GM21360 (cell line): Measurements from ENCODE around the gene FLNB.

Source experiments
- ATAC-seq: cut with Tn5 transposase; IDR thresholded peaks from one replicate; pipeline ENCODE4 v1.9.1; 2021; ENCODE audit warnings: mild to moderate bottlenecking, moderate library complexity; ENCODE audit not compliant: unreplicated experiment

The FLNB gene

DNA sequence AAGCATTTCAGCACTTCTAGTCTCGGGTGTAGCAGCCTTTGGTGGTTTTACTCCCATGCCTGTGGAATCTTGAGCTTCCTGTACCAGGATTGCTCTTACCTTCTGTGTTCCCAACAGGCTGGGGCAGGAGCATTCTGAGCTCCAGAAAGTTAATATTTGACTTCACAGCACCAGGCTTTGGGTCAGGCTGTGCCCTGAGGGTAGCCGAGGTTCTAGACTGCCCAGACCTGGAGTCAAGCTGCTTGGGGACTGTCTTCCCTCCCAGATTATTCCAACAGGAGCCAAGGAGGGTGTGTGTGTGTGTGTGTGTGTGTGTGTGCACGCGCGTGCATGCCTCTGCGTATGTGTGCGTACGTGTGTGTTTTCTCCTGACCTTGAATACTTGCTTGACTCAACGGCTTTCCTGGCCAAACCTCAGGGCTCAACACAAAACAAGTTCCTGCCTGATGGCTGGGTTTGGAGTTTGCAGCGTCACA is 94.8 kb downstream of the FLNB start:
- no peak for ATAC-seq

DNA sequence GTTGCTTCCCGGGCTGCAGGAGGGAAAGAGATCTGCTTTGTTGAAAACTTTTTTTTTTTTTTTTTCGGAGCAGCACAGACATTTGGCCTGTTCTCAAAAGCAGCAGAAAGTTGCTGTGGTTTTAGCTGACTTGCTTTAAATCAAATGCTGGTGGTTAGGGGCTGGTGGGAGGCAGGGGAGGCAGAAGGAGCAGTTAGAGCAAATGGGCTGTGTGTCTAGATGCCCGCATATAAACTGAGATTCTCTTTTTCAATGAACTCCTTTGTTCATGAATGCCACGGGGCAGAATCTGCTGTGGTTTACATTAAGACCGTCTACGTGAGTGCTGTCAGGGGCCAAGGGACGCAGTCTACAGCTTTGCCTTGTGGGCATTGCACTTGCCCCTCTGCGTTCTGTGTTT is 95.9 kb downstream of the FLNB start:
- ATAC-seq, result no peak

DNA sequence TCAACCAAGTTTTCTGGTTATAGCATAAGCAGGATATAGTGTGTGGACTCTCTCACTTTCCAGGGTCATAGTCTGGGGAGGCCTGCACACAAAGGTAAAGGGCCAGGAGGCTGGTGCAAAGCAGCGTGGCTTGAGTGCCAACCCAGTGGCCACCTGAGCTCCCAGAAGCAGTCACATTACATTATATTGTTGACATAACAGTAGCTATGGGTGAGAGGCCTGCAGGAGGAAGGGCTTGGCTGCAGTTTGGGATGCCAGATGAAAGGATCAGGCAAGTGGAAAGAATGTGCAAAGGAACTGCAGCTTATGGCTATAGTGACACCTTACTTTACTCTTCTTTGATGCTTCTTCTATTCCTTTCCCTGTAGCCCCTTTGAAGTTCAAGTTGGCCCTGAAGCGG is 96.5 kb downstream of the FLNB start:
- ATAC-seq, result no peak

DNA sequence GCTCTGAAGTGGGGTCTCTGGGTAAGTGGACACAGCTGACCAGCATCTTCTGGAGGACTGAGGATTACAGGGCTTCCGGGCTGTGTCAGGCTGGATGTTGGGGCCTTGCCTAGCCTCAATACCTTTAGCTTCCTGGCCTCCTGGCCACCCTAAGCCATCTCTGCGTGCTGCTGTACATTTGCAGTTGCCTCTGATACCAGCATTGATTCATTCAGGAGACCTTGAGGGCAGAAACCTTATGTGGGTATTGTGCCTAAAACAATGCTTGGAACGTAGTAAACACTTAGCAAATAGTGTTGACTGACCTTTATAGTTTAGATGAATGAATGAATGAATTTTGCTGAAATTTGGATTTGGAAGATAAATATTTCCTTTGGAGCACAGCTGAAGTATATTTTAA is 97.0 kb downstream of the FLNB start:
- ATAC-seq, result no peak

DNA sequence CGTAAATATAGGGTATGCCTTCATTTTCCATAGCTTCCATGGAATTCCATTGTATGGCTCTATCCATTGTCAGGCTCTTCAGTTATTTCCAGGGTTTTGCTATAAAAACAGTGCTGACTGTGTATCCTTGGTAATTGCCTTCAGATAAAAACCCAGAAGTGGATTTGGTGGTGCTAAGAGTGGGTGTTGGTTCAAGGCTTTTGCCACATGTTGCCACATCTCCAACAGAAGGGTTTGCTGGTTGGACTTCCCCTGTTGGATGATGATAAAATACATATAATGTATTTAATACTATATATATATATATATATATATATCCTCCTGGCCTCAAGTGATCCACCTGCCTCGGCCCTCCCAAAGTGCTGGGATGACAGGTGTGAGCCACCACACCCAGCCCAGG is 97.8 kb downstream of the FLNB start:
- no peak for ATAC-seq

DNA sequence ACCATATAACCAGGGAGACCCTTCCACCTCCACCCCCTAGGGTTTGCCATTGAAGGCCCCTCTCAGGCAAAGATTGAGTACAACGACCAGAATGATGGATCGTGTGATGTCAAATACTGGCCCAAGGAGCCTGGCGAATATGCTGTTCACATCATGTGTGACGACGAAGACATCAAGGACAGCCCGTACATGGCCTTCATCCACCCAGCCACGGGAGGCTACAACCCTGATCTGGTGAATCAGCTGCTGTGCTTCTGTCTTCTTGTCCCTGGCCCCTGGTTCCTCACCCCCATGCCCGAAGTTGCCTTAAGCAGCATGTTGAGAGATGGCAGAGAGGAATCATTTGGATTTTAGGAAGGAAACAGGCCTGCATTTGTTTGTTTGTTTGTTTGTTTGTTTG is 98.4 kb downstream of the FLNB start:
- ATAC-seq, result no peak

DNA sequence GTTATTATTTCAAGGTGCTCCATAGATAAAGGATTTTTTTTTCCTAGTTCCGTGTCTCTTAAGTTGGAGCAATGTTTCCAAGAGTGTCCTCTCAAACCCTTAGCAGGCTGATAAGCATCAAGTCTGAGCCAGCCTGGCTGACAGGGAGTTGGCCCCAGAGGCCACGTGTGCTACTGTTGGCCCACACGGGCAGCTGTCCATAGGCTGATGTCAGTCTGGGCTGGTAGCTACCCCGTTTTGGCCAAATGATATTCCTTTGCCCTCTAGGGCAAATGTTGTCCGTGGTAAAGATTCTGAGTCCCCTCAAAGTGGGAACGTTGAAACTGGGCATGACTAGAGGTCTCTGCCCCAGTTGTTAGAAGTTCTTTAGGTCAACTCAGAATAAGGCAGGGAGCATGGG is 99.4 kb downstream of the FLNB start:
- ATAC-seq, result no peak

DNA sequence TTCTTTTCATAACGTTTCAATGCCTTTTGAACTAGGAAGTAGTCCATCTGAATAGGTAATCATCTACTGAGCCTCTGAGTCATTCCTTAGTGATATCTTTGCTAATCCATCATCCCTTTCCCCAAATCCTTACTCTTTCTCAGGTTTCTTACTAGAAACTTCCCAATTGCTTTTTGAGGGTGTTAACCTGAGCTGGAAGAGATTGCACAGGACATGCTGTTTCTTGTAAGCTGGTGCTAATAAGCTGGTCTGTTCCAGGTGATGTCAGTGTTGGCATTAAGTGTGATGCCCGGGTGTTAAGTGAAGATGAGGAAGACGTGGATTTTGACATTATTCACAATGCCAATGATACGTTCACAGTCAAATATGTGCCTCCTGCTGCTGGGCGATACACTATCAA is 101.5 kb downstream of the FLNB start:
- no peak for ATAC-seq

DNA sequence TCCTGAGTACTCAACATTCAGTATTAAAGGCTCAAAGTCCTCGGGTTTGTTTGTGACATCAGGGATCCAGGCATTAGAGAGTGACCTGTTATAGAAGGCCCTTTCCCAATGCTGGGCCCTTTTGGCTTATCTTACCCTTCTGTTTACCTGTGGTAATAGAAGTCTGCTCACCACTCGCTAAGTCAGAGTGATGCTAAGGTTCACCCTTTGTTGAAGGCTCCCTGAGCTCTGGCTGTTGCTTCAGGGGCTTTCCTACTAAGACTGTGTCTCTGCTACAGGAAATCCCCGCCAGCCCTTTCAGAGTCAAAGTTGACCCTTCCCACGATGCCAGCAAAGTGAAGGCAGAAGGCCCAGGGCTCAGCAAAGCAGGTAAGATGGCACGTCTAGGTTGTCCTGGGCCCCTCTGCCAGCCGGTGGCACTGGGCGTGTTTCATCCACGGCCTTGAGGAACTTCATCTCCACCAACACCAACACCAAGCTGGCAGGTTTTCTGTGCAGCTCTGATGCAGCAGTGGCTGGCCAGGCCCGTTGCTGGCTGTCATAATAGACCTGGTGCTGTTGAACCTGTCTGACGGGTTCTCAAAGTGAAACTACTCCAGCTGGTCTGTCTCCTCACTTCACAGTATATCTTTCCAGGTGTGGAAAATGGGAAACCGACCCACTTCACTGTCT is 103.4 kb downstream of the FLNB start:
- peak; percentile 45 for ATAC-seq

DNA sequence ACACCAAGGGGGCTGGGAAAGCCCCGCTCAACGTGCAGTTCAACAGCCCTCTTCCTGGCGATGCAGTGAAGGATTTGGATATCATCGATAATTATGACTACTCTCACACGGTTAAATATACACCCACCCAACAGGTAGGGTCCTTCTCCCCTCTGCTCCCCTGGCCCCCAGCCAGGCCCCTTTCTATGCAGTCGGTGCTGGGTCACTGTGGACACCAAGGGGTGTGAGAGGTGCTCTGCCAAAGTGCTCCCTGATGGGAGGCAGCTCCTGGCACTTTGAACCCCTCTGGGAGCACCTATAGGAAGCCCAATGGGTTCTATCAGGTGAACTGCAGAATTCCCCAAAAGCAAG is 103.9 kb downstream of the FLNB start:
- no peak for ATAC-seq

DNA sequence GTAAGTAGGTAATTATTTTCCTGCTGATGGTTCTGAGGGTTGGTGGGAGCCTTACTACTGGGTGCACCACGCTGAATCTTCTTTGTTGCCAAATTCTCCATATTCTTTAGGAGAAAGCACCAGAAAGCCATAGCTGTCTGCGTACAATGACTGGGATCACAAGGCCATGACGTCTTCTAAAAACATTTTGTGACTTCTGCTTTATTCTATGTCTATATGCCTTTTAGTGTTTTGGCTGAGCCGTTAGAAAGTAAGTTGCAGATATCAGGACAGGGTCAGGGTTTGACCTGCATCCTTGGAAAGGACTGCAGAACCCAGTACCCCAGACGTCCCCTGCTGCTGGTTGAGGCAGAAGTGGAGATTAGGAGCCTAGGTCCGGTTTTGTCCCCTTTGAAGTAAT is 107.0 kb downstream of the FLNB start:
- no peak for ATAC-seq

DNA sequence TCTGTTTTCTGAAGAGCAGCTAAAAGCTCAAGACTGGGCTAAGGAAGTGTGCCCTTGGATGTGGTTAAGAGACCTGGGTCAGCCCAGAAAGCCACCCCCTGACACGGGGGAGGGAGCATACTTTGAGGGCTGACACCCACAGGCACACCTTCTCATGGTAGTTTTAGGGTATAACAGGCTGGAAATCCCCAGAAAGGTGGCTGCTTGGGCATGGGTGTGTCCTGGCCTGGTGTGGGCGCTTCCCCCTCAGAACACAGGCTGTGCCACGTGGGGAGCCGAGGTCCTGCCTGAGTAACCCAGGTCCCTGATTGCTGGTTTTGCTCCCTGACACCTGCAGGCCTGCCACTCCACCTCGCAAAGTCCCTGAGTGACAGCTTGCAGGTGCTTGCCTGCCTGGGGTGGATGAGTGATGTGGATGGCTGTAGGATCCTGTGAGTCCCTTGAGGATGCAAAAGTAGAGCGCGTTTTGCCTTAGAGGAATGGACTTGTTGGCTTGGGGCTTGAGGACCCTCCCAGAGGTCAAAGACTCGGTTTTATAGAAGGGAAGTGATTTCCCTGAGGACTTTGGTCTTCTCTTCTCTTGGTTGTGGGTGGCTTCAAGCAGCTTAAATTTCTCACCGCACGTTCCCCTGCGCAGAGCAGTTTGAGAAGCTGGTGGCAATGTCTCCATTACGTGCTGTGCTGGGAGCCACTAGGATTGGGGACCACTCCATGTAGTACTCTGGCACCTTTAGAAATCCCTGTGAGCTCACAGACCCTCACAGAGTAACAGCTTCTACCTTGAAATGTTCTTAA is 108.1 kb downstream of the FLNB start:
- ATAC-seq, result peak; percentile 65

DNA sequence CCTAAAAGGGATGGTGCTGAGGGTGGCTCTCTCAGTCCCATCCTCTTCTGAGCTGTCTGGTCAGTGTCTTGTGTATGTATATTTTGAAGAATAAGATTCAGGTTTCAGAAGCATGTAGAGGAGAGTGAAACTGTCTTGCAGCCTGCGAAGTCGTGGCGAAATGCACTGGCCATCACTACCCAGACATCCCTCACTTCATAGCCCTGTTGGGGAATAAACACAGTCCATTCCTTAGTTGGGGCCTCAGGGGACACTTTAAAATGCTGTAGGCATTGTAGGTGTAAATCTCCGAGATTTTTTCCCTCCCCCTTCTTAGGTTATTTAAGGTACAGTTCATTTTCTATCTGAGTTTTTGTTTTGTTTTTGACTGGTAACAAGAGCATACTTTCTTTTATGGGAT is 108.8 kb downstream of the FLNB start:
- ATAC-seq, result no peak

DNA sequence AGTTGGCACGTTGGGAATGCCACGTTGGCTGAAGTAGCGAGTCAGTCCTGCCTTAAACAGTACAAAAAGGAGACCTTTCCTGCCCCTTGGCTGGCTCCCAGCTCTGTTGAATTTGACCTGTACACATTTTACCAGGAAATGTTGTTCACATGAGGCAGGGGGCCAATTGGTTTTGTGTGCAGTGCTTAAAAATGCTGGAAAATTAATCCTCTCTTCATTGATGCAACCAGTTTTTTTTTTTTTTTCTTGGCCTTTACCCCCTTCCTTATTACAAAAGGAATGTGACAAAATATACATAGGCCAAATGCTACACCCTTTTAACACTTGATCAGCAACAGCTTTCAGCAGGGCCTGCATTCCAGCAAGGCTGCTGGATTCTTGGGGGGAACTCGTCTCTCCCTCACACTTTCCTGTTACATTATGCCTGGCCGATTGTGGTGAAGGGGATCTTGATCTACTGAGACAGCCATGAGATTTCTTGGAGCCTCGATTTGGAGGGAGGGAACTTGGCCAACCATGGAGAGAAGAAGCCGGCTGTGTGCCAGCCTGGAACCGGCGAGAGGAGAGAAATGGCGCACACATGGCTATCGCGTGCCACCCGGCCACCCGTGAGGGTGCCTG is 109.4 kb downstream of the FLNB start:
- ATAC-seq, result no peak

DNA sequence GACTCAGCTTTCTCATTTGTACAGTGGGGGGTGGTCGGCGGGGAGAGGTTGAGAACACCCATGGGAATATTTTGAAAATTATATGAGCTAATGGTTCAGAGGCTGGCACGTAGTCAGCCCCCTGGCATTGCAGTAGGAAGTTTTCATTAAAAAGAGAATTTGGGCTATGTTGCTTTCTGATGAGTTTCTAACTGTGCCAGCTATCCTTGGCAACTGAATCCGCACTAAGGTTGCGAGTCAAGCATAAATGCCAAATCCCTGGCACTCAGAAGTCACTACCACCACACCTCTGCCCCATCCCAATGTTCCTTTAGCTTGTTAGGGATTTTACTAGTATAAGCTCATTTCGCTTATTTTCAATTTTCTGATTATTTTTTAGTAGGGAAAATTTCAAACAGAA is 111.0 kb downstream of the FLNB start:
- ATAC-seq, result no peak

DNA sequence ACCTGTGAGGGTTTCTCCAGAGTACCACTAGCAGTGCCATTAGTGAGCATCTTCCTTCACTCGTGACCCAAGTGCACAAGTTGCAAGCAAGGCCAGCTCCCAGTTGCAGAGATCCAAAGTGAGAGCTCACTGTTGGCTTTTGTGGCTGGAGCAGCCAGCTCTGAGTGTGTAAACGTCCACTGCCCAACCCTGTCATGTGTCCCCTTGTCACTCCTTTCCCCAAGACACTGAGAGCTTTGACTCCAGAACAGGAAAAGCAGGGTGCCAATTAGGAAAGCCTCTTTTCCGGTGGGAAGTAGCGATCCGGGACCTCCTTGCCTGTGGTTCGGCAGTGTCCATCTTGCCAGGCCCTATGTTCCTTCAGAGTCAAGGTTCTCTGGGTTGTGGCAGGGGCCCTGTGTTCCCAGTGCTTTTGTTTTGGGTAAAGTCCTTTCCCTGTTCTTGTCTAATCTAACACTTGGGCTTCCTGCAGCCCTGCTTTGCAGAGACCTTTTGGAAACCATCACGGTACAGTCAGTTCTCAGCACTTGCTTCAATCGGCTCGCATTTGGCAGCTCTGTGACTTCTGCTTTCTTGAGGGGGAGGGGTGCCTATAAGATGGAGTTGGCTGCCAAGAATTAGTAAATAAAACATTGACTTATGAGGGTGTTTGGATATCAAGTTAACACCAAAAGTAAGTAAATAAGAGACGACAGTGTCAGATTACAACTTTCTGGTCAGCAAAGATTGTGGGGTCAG is 112.0 kb downstream of the FLNB start:
- no peak for ATAC-seq

DNA sequence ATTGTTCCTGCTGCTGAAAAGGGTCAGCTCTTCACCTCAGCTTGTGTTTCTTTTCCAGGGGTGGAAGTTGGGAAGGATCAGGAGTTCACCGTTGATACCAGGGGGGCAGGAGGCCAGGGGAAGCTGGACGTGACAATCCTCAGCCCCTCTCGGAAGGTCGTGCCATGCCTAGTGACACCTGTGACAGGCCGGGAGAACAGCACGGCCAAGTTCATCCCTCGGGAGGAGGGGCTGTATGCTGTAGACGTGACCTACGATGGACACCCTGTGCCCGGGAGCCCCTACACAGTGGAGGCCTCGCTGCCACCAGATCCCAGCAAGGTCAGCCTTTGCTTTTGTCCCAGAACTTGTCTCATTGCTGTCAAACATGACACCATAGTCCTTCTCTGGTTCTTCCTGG is 113.0 kb downstream of the FLNB start:
- no peak for ATAC-seq

DNA sequence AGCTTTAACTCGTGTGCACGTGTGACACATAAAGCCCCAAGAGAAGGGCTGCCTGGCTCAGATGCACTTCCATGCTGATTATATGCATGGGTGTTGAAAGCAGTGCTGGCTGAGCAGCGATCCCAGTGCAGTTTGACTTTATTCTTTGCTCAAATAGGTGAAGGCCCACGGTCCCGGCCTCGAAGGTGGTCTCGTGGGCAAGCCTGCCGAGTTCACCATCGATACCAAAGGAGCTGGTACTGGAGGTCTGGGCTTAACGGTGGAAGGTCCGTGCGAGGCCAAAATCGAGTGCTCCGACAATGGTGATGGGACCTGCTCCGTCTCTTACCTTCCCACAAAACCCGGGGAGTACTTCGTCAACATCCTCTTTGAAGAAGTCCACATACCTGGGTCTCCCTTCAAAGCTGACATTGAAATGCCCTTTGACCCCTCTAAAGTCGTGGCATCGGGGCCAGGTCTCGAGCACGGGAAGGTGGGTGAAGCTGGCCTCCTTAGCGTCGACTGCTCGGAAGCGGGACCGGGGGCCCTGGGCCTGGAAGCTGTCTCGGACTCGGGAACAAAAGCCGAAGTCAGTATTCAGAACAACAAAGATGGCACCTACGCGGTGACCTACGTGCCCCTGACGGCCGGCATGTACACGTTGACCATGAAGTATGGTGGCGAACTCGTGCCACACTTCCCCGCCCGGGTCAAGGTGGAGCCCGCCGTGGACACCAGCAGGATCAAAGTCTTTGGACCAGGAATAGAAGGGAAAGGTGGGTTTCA is 114.9 kb downstream of the FLNB start:
- ATAC-seq, result no peak

DNA sequence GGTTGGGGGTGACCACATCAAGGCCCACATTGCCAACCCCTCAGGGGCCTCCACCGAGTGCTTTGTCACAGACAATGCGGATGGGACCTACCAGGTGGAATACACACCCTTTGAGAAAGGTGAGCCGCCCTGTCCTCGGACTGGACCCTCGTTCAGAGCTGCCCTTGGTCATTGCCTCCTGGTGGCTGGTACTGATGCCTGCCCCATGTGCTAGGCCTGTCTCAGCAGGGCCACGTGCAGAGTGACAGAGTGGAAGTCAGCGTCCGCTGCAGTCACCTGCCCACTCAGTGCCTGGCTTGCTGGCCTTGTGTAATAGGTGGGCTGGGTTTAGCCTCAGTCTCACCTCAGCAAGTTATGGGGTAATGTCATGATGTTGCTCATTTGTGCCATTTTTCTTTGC is 116.2 kb downstream of the FLNB start:
- no peak for ATAC-seq

DNA sequence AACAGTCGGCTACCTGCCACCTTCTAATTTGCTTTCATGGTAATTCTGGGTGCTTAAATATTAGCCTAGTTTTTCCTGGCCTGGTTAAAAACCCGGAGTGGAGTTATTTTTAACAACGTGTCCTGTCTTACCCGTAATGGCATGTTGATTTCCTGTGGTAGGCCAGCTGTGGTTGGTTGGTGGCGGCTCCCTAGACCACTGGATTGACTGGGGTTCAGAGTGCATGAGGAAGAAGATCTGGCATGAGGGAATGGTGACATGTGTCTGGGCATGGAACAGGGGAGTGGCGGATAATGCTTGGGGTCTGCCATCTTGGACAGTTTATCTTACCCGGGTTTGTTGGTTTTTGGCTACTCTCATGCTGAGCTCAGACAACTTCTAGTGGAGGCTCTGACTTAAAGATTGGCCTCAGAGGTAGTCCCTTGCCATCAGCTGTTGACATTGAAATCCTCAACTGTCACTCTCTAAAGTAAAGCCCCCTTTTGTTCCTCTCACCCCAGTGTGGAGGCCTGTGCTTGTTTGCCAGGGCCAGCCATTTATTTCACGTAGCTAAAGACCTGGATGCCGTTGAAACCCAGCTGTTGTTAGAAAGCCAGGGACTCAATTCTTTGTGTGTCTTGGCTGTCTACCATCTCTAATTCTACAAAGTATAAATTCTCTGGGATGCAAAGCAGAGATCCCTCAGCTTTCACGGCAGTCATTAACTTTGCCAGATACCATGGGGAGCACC is 121.0 kb downstream of the FLNB start:
- ATAC-seq, result no peak
